HG02798 (cell line): ENCODE data around the gene STON1.
A peak's percentile ranks its signal among the peaks of the same experiment; 100 is the strongest.
"Not testable (repeated sequence)": the region's sequence is repeated elsewhere in the genome, so short reads cannot be mapped to it uniquely, and the experiment has no call there.

Experiments used
- ATAC-seq: cut with Tn5 transposase; IDR thresholded peaks from one replicate; pipeline ENCODE4 v1.9.1; 2021; ENCODE audit warnings: mild to moderate bottlenecking; ENCODE audit not compliant: unreplicated experiment, poor library complexity

Gene STON1

GRCh38 chr2:48527226-48527885 is 2.6 kb upstream of the STON1 start:
- ATAC-seq: no peak

- no peak for ATAC-seq
Observed at GRCh38 chr2:48528431-48528830, 1.5 kb upstream of the STON1 start.

GRCh38 chr2:48529194-48529593 is 760 bp upstream of the STON1 start:
- ATAC-seq: no peak

- peak; percentile 33 for ATAC-seq
Observed at GRCh38 chr2:48529676-48530032, 300 bp upstream of the STON1 start.

GRCh38 chr2:48531141-48531648 is 1.2 kb downstream of the STON1 start:
- no peak for ATAC-seq

GRCh38 chr2:48532174-48532573 is 2.2 kb downstream of the STON1 start:
- ATAC-seq: no peak

GRCh38 chr2:48532824-48533223 is 2.9 kb downstream of the STON1 start:
- ATAC-seq: no peak

GRCh38 chr2:48534781-48535180 is 4.8 kb downstream of the STON1 start:
- no peak for ATAC-seq

- no peak for ATAC-seq
Observed at GRCh38 chr2:48540237-48540935, 10.4 kb downstream of the STON1 start.

- no peak for ATAC-seq
Observed at GRCh38 chr2:48541666-48542389, 11.9 kb downstream of the STON1 start.

- no peak for ATAC-seq
Observed at GRCh38 chr2:48543895-48544294, 13.9 kb downstream of the STON1 start.

- ATAC-seq: no peak
Observed at GRCh38 chr2:48545244-48545643, 15.3 kb downstream of the STON1 start.

- ATAC-seq: no peak
Observed at GRCh38 chr2:48548840-48549239, 18.9 kb downstream of the STON1 start.

GRCh38 chr2:48549972-48550371 is 20.0 kb downstream of the STON1 start:
- ATAC-seq: no peak

GRCh38 chr2:48551548-48551947 is 21.6 kb downstream of the STON1 start:
- no peak for ATAC-seq

- not testable (repeated sequence) for ATAC-seq
Observed at GRCh38 chr2:48555071-48555470, 25.1 kb downstream of the STON1 start.

GRCh38 chr2:48558456-48558855 is 28.5 kb downstream of the STON1 start:
- no peak for ATAC-seq

- no peak for ATAC-seq
Observed at GRCh38 chr2:48560546-48561209, 30.7 kb downstream of the STON1 start.

- no peak for ATAC-seq
Observed at GRCh38 chr2:48562281-48562680, 32.3 kb downstream of the STON1 start.

GRCh38 chr2:48566592-48567310 is 36.8 kb downstream of the STON1 start:
- no peak for ATAC-seq
